OCI-LY7 (cell line): Measurements from ENCODE around the gene C12orf57.

Experiments used
- CTCF ChIP-seq: fragments of 200-600 bp; sonication (generic); conservative IDR thresholded peaks from 2 replicates; pipeline ENCODE4 v1.5.1; 2014; ENCODE audit warnings: mild to moderate bottlenecking, antibody characterized with exemption, low read length, moderate library complexity, mixed read lengths
- EZH2phosphoT487 ChIP-seq: fragments of 200-600 bp; sonication (generic); IDR thresholded peaks from 2 replicates; pipeline ENCODE4 v1.6.1; 2018; ENCODE audit warnings: low read depth, borderline replicate concordance, mild to moderate bottlenecking, mixed run types, antibody characterized with exemption, low read length, moderate library complexity, mixed read lengths

DNA sequence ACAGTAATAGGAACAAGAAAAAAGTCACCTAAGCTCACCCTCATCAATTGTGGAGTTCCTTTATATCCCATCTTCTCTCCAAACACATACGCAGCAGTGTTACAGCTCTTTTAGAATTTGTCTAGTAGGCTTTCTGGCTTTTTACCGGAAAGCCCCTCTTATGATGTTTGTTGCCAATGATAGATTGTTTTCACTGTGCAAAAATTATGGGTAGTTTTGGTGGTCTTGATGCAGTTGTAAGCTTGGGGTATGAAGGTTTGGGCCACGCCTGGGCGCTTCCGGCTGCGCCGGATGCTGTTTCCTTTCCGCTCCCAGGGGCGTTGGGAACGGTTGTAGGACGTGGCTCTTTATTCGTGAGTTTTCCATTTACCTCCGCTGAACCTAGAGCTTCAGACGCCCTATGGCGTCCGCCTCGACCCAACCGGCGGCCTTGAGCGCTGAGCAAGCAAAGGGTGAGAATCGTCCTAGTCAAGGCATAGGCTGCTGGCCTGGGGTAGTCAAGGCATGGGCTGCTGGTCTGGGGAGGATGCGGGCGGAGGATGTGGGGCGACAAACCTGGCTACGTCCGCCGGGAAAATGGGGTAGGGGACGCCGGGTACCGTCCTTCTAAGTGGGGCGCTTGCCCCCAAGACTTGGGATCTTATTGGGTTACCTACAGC lies at the start of gene C12orf57, which contains the start of gene RNU7-1:
- TF ChIP-seq CTCF (no peak), EZH2phosphoT487 (no peak)
